ENCODE results near the gene C5AR1.
"Not testable (repeated sequence)": the region's sequence is repeated elsewhere in the genome, so short reads cannot be mapped to it uniquely, and the experiment has no call there.

C5AR1 gene

GRCh38 chr19:47365455-47365854 is 55.8 kb downstream of the C5AR1 start:
- not testable (repeated sequence) for DNase-seq (ENCODE audit: low spot score)

GRCh38 chr19:47370045-47370611 is 60.5 kb downstream of the C5AR1 start:
- no peak for DNase-seq (ENCODE audit: low spot score)

DNA sequence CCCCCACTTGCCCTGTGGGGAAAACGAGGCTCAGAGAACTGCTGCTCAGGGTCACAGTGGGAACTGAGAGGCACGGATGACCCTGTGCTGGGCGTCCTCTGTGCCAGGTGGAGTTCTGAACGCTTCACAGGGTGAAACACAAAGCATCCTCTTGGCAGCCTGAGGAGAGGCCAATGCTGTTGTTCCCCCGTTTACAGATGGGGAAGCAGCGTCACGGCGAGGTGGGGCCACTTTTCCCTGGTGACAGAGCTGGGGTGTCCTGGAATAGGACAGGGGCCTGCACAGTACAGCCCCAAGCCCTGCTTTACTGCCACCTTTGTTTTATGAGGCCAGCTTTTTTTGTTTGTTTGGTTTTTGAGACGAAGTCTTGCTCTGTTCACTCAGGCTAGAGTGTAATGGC is 61.6 kb downstream of the C5AR1 start:
- DNase-seq (ENCODE audit: low spot score) = no peak

Measured in kidney tubule cell (primary cell).